GM12878 (cell line): Measurements from ENCODE around the gene FN1. TPM values are rescaled to one million over a fixed set of nuclear protein-coding genes. Genes with fewer than 3 reads are reported as not detected.

Source experiments
- ATAC-seq: fragments of 200-7000 bp; cut with Tn5 transposase; 3 replicates; pipeline ENCODE4 v1.9.1; 2020; ENCODE audit warnings: mild to moderate bottlenecking, moderate library complexity
- BruUV-seq: library from RNA; stranded (reverse); fragments of 400-500 nt; replicated peaks from 2 replicates; lab custom pipeline; 2021; lab: Mats Ljungman, UMichigan
- CTCF ChIA-PET: fragments of 300-600 bp; sonication (Branson Sonifier 250); formaldehyde crosslinking; extraction: SDS; loops from one replicate; lab custom pipeline; 2021; ENCODE audit warnings: inconsistent platforms; lab: Yijun Ruan, JAX
- POLR2A ChIA-PET: fragments of 350-600 bp; formaldehyde crosslinking; extraction: SDS; loops from one replicate; lab custom pipeline; 2021; ENCODE audit warnings: inconsistent platforms; lab: Charles Lee
- RAD21 ChIA-PET: fragments of 300-600 bp; sonication (Branson Sonifier 250); formaldehyde crosslinking; loops from one replicate; lab custom pipeline; 2023; ENCODE audit warnings: antibody characterized with exemption; ENCODE audit not compliant: unreplicated experiment; lab: Charles Lee
- SMC1A ChIA-PET: fragments of 300-600 bp; sonication (Branson Sonifier 250); formaldehyde crosslinking; loops from one replicate; lab custom pipeline; 2023; ENCODE audit not compliant: unreplicated experiment, uncharacterized antibody; lab: Charles Lee
- DNase-seq: peaks from one replicate; pipeline ENCODE4 v3.0.0-alpha.2; 2011; ENCODE audit warnings: low read depth, low spot score
- FAIRE-seq: peaks from 3 replicates; lab custom pipeline; 2011; peaks lifted over from hg19 to GRCh38; lab: Jason Lieb, UNC
- H2AFZ ChIP-seq: 2 replicates; pipeline ENCODE4 v1.6.0; 2011; ENCODE audit warnings: low read depth, low read length, control low read depth; ENCODE audit not compliant: control insufficient read depth
- H3K27ac ChIP-seq: 2 replicates; pipeline ENCODE4 v1.5.1; 2011; ENCODE audit warnings: control low read depth; ENCODE audit not compliant: control insufficient read depth, insufficient read depth
- H3K27me3 ChIP-seq, 2 experiments: replicated peaks in 1 of 2; 2 replicates each; pipeline versions ENCODE4 v1.6.0 to v1.6.1; 2011; ENCODE audit warnings: low read length in 1 of 2; ENCODE audit not compliant: control insufficient read depth in 2 of 2, insufficient read depth in 2 of 2
- H3K36me3 ChIP-seq, 2 experiments: 2 replicates each; pipeline ENCODE4 v1.5.1; 2011; ENCODE audit warnings: low read length in 1 of 2; ENCODE audit not compliant: control insufficient read depth in 2 of 2, insufficient read depth in 2 of 2
- H3K4me1 ChIP-seq: 2 replicates; pipeline ENCODE4 v1.6.1; 2011; ENCODE audit warnings: mild to moderate bottlenecking, low read length, moderate library complexity, mixed read lengths; ENCODE audit not compliant: control insufficient read depth, insufficient read depth
- H3K4me2 ChIP-seq: 2 replicates; pipeline ENCODE4 v1.6.0; 2011; ENCODE audit warnings: control low read depth; ENCODE audit not compliant: control insufficient read depth, insufficient read depth
- H3K4me3 ChIP-seq: fragments of 200-600 bp; sonication (generic); 2 replicates; pipeline ENCODE4 v1.5.1; 2016
- H3K79me2 ChIP-seq: 2 replicates; pipeline ENCODE4 v1.6.0; 2011; ENCODE audit warnings: low read length; ENCODE audit not compliant: control insufficient read depth, insufficient read depth
- H3K9ac ChIP-seq: 2 replicates; pipeline ENCODE4 v1.8.0; 2011; ENCODE audit warnings: low read length, control low read depth, mixed read lengths; ENCODE audit not compliant: control insufficient read depth, insufficient read depth
- H3K9me3 ChIP-seq: replicated peaks from 3 replicates; pipeline ENCODE4 v1.5.1; 2011; ENCODE audit warnings: mild to moderate bottlenecking, low read length; ENCODE audit not compliant: control insufficient read depth, insufficient read depth
- H4K20me1 ChIP-seq: 2 replicates; pipeline ENCODE4 v1.6.0; 2011; ENCODE audit not compliant: control insufficient read depth, insufficient read depth
- E2F8 ChIP-seq: fragments of 450-650 bp; IDR thresholded peaks from 2 replicates; pipeline ENCODE4 v1.6.1; 2018; ENCODE audit warnings: mild to moderate bottlenecking, low read depth, moderate library complexity; ENCODE audit not compliant: partially characterized antibody
- GATAD2B ChIP-seq: fragments of 450-650 bp; conservative IDR thresholded peaks from 2 replicates; pipeline ENCODE4 v1.6.1; 2017; ENCODE audit warnings: low read depth, mild to moderate bottlenecking, moderate library complexity
- MTA3 ChIP-seq: IDR thresholded peaks from 2 replicates; pipeline ENCODE4 v1.6.1; 2012; ENCODE audit warnings: low read length, inconsistent platforms, borderline replicate concordance
- RBBP5 ChIP-seq: fragments of 200-600 bp; sonication (generic); conservative IDR thresholded peaks from 2 replicates; pipeline ENCODE4 v1.6.1; 2016
- YBX1 ChIP-seq: fragments of 450-650 bp; IDR thresholded peaks from 2 replicates; pipeline ENCODE4 v1.6.1; 2016; ENCODE audit warnings: antibody characterized with exemption
- WGBS: methylation state at CpG from one replicate; pipeline ENCODE4 v1.1.6; 2016; ENCODE audit warnings: low lambda C conversion rate; ENCODE audit not compliant: insufficient replicate concordance, insufficient coverage; ENCODE audit errors: missing lambda C conversion rate; 5-methylcytosine and 5-hydroxymethylcytosine counted together
- in situ Hi-C: fragments of 300-500 bp; cut with MboI; formaldehyde crosslinking; loops from 9 replicates; pipeline ENCODE4 v1.14.3; 2018; ENCODE audit warnings: mixed read lengths
- intact Hi-C: fragments of 100-400 bp; cut with micrococcal nuclease; formaldehyde crosslinking; loops from one replicate; pipeline ENCODE4 v1.14.2; 2022; ENCODE audit not compliant: unreplicated experiment
- polyA plus RNA-seq, 11 experiments: library from polyadenylated mRNA; depleted of rRNA in 4 of 11; unstranded in 6 of 11; stranded (reverse) in 5 of 11; fragments of >200 nt; fragmentation: Nextera tagmentation in 4 of 11; fragmentation: Illumina TruSeq in 1 of 11; extraction: Ambion mirVana in 4 of 11; extraction: Trizol in 1 of 11; gene quantifications; 1 replicate in 1 of 11; 2 replicates in 10 of 11; pipeline versions ENCODE4 v1.2.1 to v1.2.3, GENCODE V29; 2011 to 2016; ENCODE audit warnings: inconsistent platforms in 2 of 11, missing spikeins in 2 of 11, low read depth in 1 of 11
- total RNA-seq, 4 experiments: library from RNA; depleted of rRNA in 3 of 4; stranded (reverse); fragments of >200 nt in 3 of 4; fragmentation: Illumina TruSeq in 1 of 4; extraction: Trizol in 1 of 4; gene quantifications; 2 replicates each; pipeline versions ENCODE4 v1.2.1 to v1.2.3, GENCODE V29; 2013 to 2021

Gene FN1
- total and polyA plus RNA-seq, 10 of the 15 experiments (the other 5 are each of a cell fraction or from before 2014, with no cell fraction given), result 0.60 to 9.4 (median 1.5) TPM

- ChIA-PET POLR2A (no interaction called here), SMC1A (no interaction called here), CTCF (no interaction called here), RAD21 (no interaction called here)
- 20% methylated on average over 2 of the region's 2 CpGs for WGBS
- Histone ChIP-seq H4K20me1 (no peaks in the 10 kb centered on the region), H3K27me3 (no peaks in the 10 kb centered on the region; a peak in 1 of 4 replicates), H3K27ac (no peak overlapping the region), H2AFZ (no peak overlapping the region), H3K79me2 (no peaks in the 10 kb centered on the region), H3K9ac (no peak overlapping the region), H3K4me3 (no peak overlapping the region), H3K36me3 (no peaks in the 10 kb centered on the region), H3K9me3 (no peaks in the 10 kb centered on the region), H3K4me1 (no peaks in the 10 kb centered on the region), H3K4me2 (no peak overlapping the region)
- FAIRE-seq, result no peak
- TF ChIP-seq E2F8 (no peak), YBX1 (no peak)
- no peak for ATAC-seq
- in situ Hi-C loops (no loop called here), intact Hi-C loops (no loop called here)
- DNase-seq, result no peak
- BruUV-seq, result no TSS peak
These were observed 43.3 kb upstream of the FN1 start for GRCh38 chr2:215479121-215479520.

GRCh38 chr2:215476424-215476823 lies 40.6 kb upstream of the FN1 start:
- in situ Hi-C loops, result no loop called here
- FAIRE-seq, result no peak
- TF ChIP-seq GATAD2B, result no peak
- TF ChIP-seq RBBP5, result no peak
- TF ChIP-seq MTA3, result no peak
- ATAC-seq, result no peak
- intact Hi-C loops, result no loop called here
- 0% methylated on average over 2 of the region's 2 CpGs for WGBS
- ChIA-PET SMC1A (no interaction called here), CTCF (interaction anchor here (1.0 kb wide), 1 partner anchor 25 kb away, joined by 3 read pairs; no protein-coding TSS in a partner anchor), RAD21 (interaction anchor here (0.6 kb wide), 1 partner anchor 358 kb away, joined by 3 read pairs; no protein-coding TSS in a partner anchor), POLR2A (no interaction called here)
- no peaks in the 10 kb centered on the region for H3K4me1 ChIP-seq
- no TSS peak for BruUV-seq
- H3K36me3 ChIP-seq, result no peaks in the 10 kb centered on the region
- H3K27ac ChIP-seq, result no peak overlapping the region
- no peak overlapping the region for H3K9ac ChIP-seq
- H3K79me2 ChIP-seq, result no peaks in the 10 kb centered on the region
- no peaks in the 10 kb centered on the region for H3K9me3 ChIP-seq
- H2AFZ ChIP-seq, result no peak overlapping the region
- DNase-seq, result no peak
- no peaks in the 10 kb centered on the region for H4K20me1 ChIP-seq
- no peak overlapping the region for H3K4me2 ChIP-seq
- no peaks in the 10 kb centered on the region for H3K27me3 ChIP-seq
- no peak overlapping the region for H3K4me3 ChIP-seq
